GM12878 (cell line): ENCODE measurements around the gene FDX2. TPM values are rescaled to one million over a fixed set of nuclear protein-coding genes. Genes with fewer than 3 reads are reported as not detected.
A peak's percentile ranks its signal among the peaks of the same experiment; 100 is the strongest.

ENCODE experiments used
- ATAC-seq: fragments of 200-7000 bp; cut with Tn5 transposase; 3 replicates; pipeline ENCODE4 v1.9.1; 2020; ENCODE audit warnings: mild to moderate bottlenecking, moderate library complexity
- BruUV-seq: library from RNA; stranded (reverse); fragments of 400-500 nt; replicated peaks from 2 replicates; lab custom pipeline; 2021; lab: Mats Ljungman, UMichigan
- CTCF ChIA-PET: fragments of 300-600 bp; sonication (Branson Sonifier 250); formaldehyde crosslinking; extraction: SDS; loops from one replicate; lab custom pipeline; 2021; ENCODE audit warnings: inconsistent platforms; lab: Yijun Ruan, JAX
- POLR2A ChIA-PET: fragments of 350-600 bp; formaldehyde crosslinking; extraction: SDS; loops from one replicate; lab custom pipeline; 2021; ENCODE audit warnings: inconsistent platforms; lab: Charles Lee
- RAD21 ChIA-PET: fragments of 300-600 bp; sonication (Branson Sonifier 250); formaldehyde crosslinking; loops from one replicate; lab custom pipeline; 2023; ENCODE audit warnings: antibody characterized with exemption; ENCODE audit not compliant: unreplicated experiment; lab: Charles Lee
- SMC1A ChIA-PET: fragments of 300-600 bp; sonication (Branson Sonifier 250); formaldehyde crosslinking; loops from one replicate; lab custom pipeline; 2023; ENCODE audit not compliant: unreplicated experiment, uncharacterized antibody; lab: Charles Lee
- DNase-seq: peaks from one replicate; pipeline ENCODE4 v3.0.0-alpha.2; 2011; ENCODE audit warnings: low read depth, low spot score
- FAIRE-seq: peaks from 3 replicates; lab custom pipeline; 2011; peaks lifted over from hg19 to GRCh38; lab: Jason Lieb, UNC
- H2AFZ ChIP-seq: 2 replicates; pipeline ENCODE4 v1.6.0; 2011; ENCODE audit warnings: low read depth, low read length, control low read depth; ENCODE audit not compliant: control insufficient read depth
- H3K27ac ChIP-seq: 2 replicates; pipeline ENCODE4 v1.5.1; 2011; ENCODE audit warnings: control low read depth; ENCODE audit not compliant: control insufficient read depth, insufficient read depth
- H3K27me3 ChIP-seq, 2 experiments: replicated peaks in 1 of 2; 2 replicates each; pipeline versions ENCODE4 v1.6.0 to v1.6.1; 2011; ENCODE audit warnings: low read length in 1 of 2; ENCODE audit not compliant: control insufficient read depth in 2 of 2, insufficient read depth in 2 of 2
- H3K36me3 ChIP-seq, 2 experiments: 2 replicates each; pipeline ENCODE4 v1.5.1; 2011; ENCODE audit warnings: low read length in 1 of 2; ENCODE audit not compliant: control insufficient read depth in 2 of 2, insufficient read depth in 2 of 2
- H3K4me1 ChIP-seq: 2 replicates; pipeline ENCODE4 v1.6.1; 2011; ENCODE audit warnings: mild to moderate bottlenecking, low read length, moderate library complexity, mixed read lengths; ENCODE audit not compliant: control insufficient read depth, insufficient read depth
- H3K4me2 ChIP-seq: 2 replicates; pipeline ENCODE4 v1.6.0; 2011; ENCODE audit warnings: control low read depth; ENCODE audit not compliant: control insufficient read depth, insufficient read depth
- H3K4me3 ChIP-seq: fragments of 200-600 bp; sonication (generic); 2 replicates; pipeline ENCODE4 v1.5.1; 2016
- H3K79me2 ChIP-seq: 2 replicates; pipeline ENCODE4 v1.6.0; 2011; ENCODE audit warnings: low read length; ENCODE audit not compliant: control insufficient read depth, insufficient read depth
- H3K9ac ChIP-seq: 2 replicates; pipeline ENCODE4 v1.8.0; 2011; ENCODE audit warnings: low read length, control low read depth, mixed read lengths; ENCODE audit not compliant: control insufficient read depth, insufficient read depth
- H3K9me3 ChIP-seq: replicated peaks from 3 replicates; pipeline ENCODE4 v1.5.1; 2011; ENCODE audit warnings: mild to moderate bottlenecking, low read length; ENCODE audit not compliant: control insufficient read depth, insufficient read depth
- H4K20me1 ChIP-seq: 2 replicates; pipeline ENCODE4 v1.6.0; 2011; ENCODE audit not compliant: control insufficient read depth, insufficient read depth
- ATF2 ChIP-seq: IDR thresholded peaks from 2 replicates; pipeline ENCODE4 v1.6.1; 2012; ENCODE audit warnings: low read length, inconsistent platforms
- ATF3 ChIP-seq: IDR thresholded peaks from 2 replicates; pipeline ENCODE4 v1.6.1; 2011; ENCODE audit warnings: low read depth, mild to moderate bottlenecking, low read length, moderate library complexity, borderline replicate concordance; ENCODE audit errors: extremely low read depth
- ATF7 ChIP-seq: fragments of 450-650 bp; IDR thresholded peaks from 2 replicates; pipeline ENCODE4 v1.6.1; 2016; ENCODE audit warnings: low read depth, mild to moderate bottlenecking
- CHD4 ChIP-seq: fragments of 200-600 bp; sonication (generic); IDR thresholded peaks from 2 replicates; pipeline ENCODE4 v1.6.1; 2016; ENCODE audit warnings: mild to moderate bottlenecking
- CREB1 ChIP-seq: IDR thresholded peaks from 2 replicates; pipeline ENCODE4 v1.6.1; 2012; ENCODE audit warnings: low read depth, mild to moderate bottlenecking, inconsistent platforms
- DPF2 ChIP-seq: fragments of 450-650 bp; IDR thresholded peaks from 2 replicates; pipeline ENCODE4 v1.6.1; 2017; ENCODE audit warnings: mild to moderate bottlenecking
- IKZF2 ChIP-seq, 2 experiments: fragments of 450-650 bp; IDR thresholded peaks; 2 replicates each; pipeline ENCODE4 v1.6.1; 2017; ENCODE audit warnings: mild to moderate bottlenecking in 2 of 2, moderate library complexity in 2 of 2
- MEF2A ChIP-seq: IDR thresholded peaks from 2 replicates; pipeline ENCODE4 v1.6.1; 2011; ENCODE audit warnings: low read depth, mild to moderate bottlenecking, low read length, moderate library complexity; ENCODE audit not compliant: insufficient read depth
- MLLT1 ChIP-seq: fragments of 450-650 bp; IDR thresholded peaks from 2 replicates; pipeline ENCODE4 v1.6.1; 2016; ENCODE audit warnings: mild to moderate bottlenecking
- MYC ChIP-seq: IDR thresholded peaks from 2 replicates; pipeline ENCODE4 v1.6.1; 2011; ENCODE audit warnings: mild to moderate bottlenecking, low read length, moderate library complexity, inconsistent platforms; ENCODE audit not compliant: insufficient read depth, insufficient replicate concordance, insufficient read length, severe bottlenecking
- NFYA ChIP-seq: IDR thresholded peaks from 2 replicates; pipeline ENCODE4 v1.6.1; 2011; ENCODE audit warnings: low read depth, mild to moderate bottlenecking, low read length, improper control_type of control experiment, borderline replicate concordance
- NKRF ChIP-seq: fragments of 450-650 bp; conservative IDR thresholded peaks from 2 replicates; pipeline ENCODE4 v1.6.1; 2017; ENCODE audit warnings: mild to moderate bottlenecking, moderate library complexity
- PML ChIP-seq: IDR thresholded peaks from 2 replicates; pipeline ENCODE4 v1.6.1; 2012; ENCODE audit warnings: low read length, inconsistent platforms
- POLR2AphosphoS5 ChIP-seq: IDR thresholded peaks from 2 replicates; pipeline ENCODE4 v1.6.1; 2011; ENCODE audit warnings: mild to moderate bottlenecking, low read length, inconsistent platforms
- TCF7 ChIP-seq: IDR thresholded peaks from 2 replicates; pipeline ENCODE4 v1.6.1; 2014; ENCODE audit warnings: antibody characterized with exemption, borderline replicate concordance
- ZNF384 ChIP-seq: IDR thresholded peaks from 2 replicates; pipeline ENCODE4 v1.6.1; 2012; ENCODE audit warnings: low read depth, mild to moderate bottlenecking, low read length, improper control_type of control experiment, borderline replicate concordance
- WGBS: methylation state at CpG from one replicate; pipeline ENCODE4 v1.1.6; 2016; ENCODE audit warnings: low lambda C conversion rate; ENCODE audit not compliant: insufficient replicate concordance, insufficient coverage; ENCODE audit errors: missing lambda C conversion rate; 5-methylcytosine and 5-hydroxymethylcytosine counted together
- in situ Hi-C: fragments of 300-500 bp; cut with MboI; formaldehyde crosslinking; loops from 9 replicates; pipeline ENCODE4 v1.14.3; 2018; ENCODE audit warnings: mixed read lengths
- intact Hi-C: fragments of 100-400 bp; cut with micrococcal nuclease; formaldehyde crosslinking; loops from one replicate; pipeline ENCODE4 v1.14.2; 2022; ENCODE audit not compliant: unreplicated experiment
- polyA plus RNA-seq, 11 experiments: library from polyadenylated mRNA; depleted of rRNA in 4 of 11; unstranded in 6 of 11; stranded (reverse) in 5 of 11; fragments of >200 nt; fragmentation: Nextera tagmentation in 4 of 11; fragmentation: Illumina TruSeq in 1 of 11; extraction: Ambion mirVana in 4 of 11; extraction: Trizol in 1 of 11; gene quantifications; 1 replicate in 1 of 11; 2 replicates in 10 of 11; pipeline versions ENCODE4 v1.2.1 to v1.2.3, GENCODE V29; 2011 to 2016; ENCODE audit warnings: inconsistent platforms in 2 of 11, missing spikeins in 2 of 11, low read depth in 1 of 11
- total RNA-seq, 4 experiments: library from RNA; depleted of rRNA in 3 of 4; stranded (reverse); fragments of >200 nt in 3 of 4; fragmentation: Illumina TruSeq in 1 of 4; extraction: Trizol in 1 of 4; gene quantifications; 2 replicates each; pipeline versions ENCODE4 v1.2.1 to v1.2.3, GENCODE V29; 2013 to 2021

Gene FDX2
- total and polyA plus RNA-seq, 10 of the 15 experiments (the other 5 are each of a cell fraction or from before 2014, with no cell fraction given) = 1.4 to 50.4 (median 24.7) TPM

GRCh38 chr19:10270180-10270615, 45.6 kb downstream of the FDX2 start:
- ChIA-PET RAD21 (interaction anchor here (0.7 to 6.1 kb wide), 24 partner anchors 10 to 325 kb away, joined by 3 to 206 read pairs (median 10); partner anchors contain the start of genes CDC37, DNMT1, ICAM4 and ICAM5), SMC1A (interaction anchor here (1.0 to 8.5 kb wide), 20 partner anchors 10 to 342 kb away, joined by 3 to 158 read pairs (median 6); partner anchors contain the start of genes FDX2, ICAM4, ICAM5 and TYK2), POLR2A (interaction anchor here (0.5 to 4.7 kb wide), 18 partner anchors 10 to 168 kb away, joined by 3 to 108 read pairs (median 6); partner anchors contain the start of genes ANGPTL6, ICAM4, ICAM5 and TYK2), CTCF (interaction anchor here (0.7 to 11.2 kb wide), 18 partner anchors 10 to 166 kb away, joined by 3 to 370 read pairs (median 8); partner anchors contain the start of genes CDC37, ICAM4, ICAM5 and TYK2)
- Histone ChIP-seq H2AFZ (peak overlapping the region; percentile 35), H3K4me1 (no peaks in the 10 kb centered on the region; the same call in 1 of the 2 replicates), H3K9me3 (no peaks in the 10 kb centered on the region), H3K27ac (peak overlapping the region; percentile 98), H3K9ac (peak overlapping the region; percentile 89), H3K27me3 (no peaks in the 10 kb centered on the region), H4K20me1 (no peaks in the 10 kb centered on the region), H3K79me2 (peaks cover 49% of the 10 kb centered on the region), H3K4me2 (peak overlapping the region; percentile 99), H3K4me3 (peak overlapping the region; percentile 92), H3K36me3 (peaks cover 5 to 10% of the 10 kb centered on the region in 2 experiments; a peak in 3 of 4 replicates)
- DNase-seq = no peak
- no TSS peak for BruUV-seq
- peak; percentile 35 for FAIRE-seq
- WGBS = under 1% methylated on average over 37 of the region's 37 CpGs
- intact Hi-C loops (loop anchor here (2.0 to 5.0 kb wide), 2 partner anchors 62 to 111 kb away; partner anchors contain the start of genes RAVER1 and TYK2), in situ Hi-C loops (no loop called here)
- peak; percentile 75 for ATAC-seq
- TF ChIP-seq PML (no peak; the same call in 1 of the 2 replicates), MEF2A (no peak), ATF3 (no peak), CREB1 (peak; percentile 71), CHD4 (no peak; the same call in 1 of the 2 replicates), POLR2AphosphoS5 (no peak), ATF2 (no peak; the same call in 1 of the 2 replicates), MLLT1 (peak; percentile 75; the same call in 1 of the 2 replicates), ZNF384 (no peak), NFYA (no peak), IKZF2 (IDR thresholded peaks at IDR 0.05) (peak; percentile 90 to 94), TCF7 (no peak), ATF7 (peak; percentile 46), MYC (peak; percentile 12), NKRF (peak; percentile 15; the same call in 1 of the 2 replicates), DPF2 (peak; percentile 95)
